Peyer's patch (tissue), 4 donors: ENCODE measurements around the gene ADARB1.

Experiments used
- POLR2A ChIP-seq, 2 donors: fragments of 450-650 bp; IDR thresholded peaks; one replicate each; pipeline ENCODE4 v1.5.1; 2017; ENCODE audit warnings: antibody characterized with exemption in 2 of 2, mild to moderate bottlenecking in 2 of 2, moderate library complexity in 2 of 2
- TF ChIP-seq, protein P1 (sequence below), 6 experiments: fragments of 450-650 bp in 4 of 6; fragments of 200-600 bp in 2 of 6; sonication (generic) in 1 of 6; IDR thresholded peaks; one replicate each; pipeline ENCODE4 v1.5.1; 2017 to 2019; ENCODE audit warnings: antibody characterized with exemption in 6 of 6, mild to moderate bottlenecking in 3 of 6, moderate library complexity in 1 of 6

DNA sequence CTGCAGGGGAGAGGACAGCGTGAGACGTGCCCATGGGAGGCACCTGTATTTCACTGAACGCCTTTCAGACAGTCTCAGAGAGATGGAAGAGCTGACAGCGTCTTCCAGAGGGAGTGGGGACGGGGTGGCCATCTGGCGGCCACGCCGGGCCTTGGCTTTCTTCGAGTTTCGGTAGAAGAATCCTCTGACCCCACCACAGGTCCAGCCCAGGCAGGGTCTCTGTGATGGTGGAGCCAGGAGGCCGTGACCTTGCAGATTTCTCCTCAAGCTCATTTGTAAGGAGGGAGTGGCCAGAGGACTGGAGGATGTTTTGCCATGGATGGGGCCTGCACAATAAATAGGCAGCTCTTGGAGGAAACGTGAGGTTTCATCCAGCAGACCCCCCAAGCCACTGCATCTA is 47.6 kb upstream of the ADARB1 start:
- TF ChIP-seq, protein P1, sequence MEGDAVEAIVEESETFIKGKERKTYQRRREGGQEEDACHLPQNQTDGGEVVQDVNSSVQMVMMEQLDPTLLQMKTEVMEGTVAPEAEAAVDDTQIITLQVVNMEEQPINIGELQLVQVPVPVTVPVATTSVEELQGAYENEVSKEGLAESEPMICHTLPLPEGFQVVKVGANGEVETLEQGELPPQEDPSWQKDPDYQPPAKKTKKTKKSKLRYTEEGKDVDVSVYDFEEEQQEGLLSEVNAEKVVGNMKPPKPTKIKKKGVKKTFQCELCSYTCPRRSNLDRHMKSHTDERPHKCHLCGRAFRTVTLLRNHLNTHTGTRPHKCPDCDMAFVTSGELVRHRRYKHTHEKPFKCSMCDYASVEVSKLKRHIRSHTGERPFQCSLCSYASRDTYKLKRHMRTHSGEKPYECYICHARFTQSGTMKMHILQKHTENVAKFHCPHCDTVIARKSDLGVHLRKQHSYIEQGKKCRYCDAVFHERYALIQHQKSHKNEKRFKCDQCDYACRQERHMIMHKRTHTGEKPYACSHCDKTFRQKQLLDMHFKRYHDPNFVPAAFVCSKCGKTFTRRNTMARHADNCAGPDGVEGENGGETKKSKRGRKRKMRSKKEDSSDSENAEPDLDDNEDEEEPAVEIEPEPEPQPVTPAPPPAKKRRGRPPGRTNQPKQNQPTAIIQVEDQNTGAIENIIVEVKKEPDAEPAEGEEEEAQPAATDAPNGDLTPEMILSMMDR (IDR thresholded peaks at IDR 0.05) = no peak
- TF ChIP-seq POLR2A (IDR thresholded peaks at IDR 0.05) = no peak
